Stomach (tissue), 9 donors: ENCODE data around the gene KLHL29. TPM values are rescaled to one million over a fixed set of nuclear protein-coding genes. Genes with fewer than 3 reads are reported as not detected.

ENCODE experiments used
- DNase-seq, 2 donors: peaks; one replicate each; pipeline versions ENCODE4 v3.0.0 to v3.0.0-alpha.2; 2013 to 2019
- H3K27ac ChIP-seq, 5 donors: fragments of 200-600 bp in 4 of 5; sonication (generic) in 4 of 5; one replicate each; pipeline ENCODE4 v1.5.1; 2013 to 2019; ENCODE audit warnings: mild to moderate bottlenecking in 1 of 5, moderate library complexity in 1 of 5
- H3K27me3 ChIP-seq, 3 donors: fragments of 200-600 bp; sonication (generic); one replicate each; pipeline ENCODE4 v1.5.1; 2017 to 2019; ENCODE audit warnings: mixed run types in 1 of 3
- H3K36me3 ChIP-seq, 4 donors: fragments of 200-600 bp; sonication (generic); 1 replicate in 3 of 4; 2 replicates in 1 of 4; pipeline ENCODE4 v1.5.1; 2016 to 2019
- H3K4me1 ChIP-seq, 4 donors: fragments of 200-600 bp; sonication (generic); one replicate each; pipeline ENCODE4 v1.5.1; 2016 to 2019
- H3K4me3 ChIP-seq, 4 donors: fragments of 200-600 bp; sonication (generic) in 3 of 4; one replicate each; pipeline ENCODE4 v1.5.1; 2016 to 2019; ENCODE audit warnings: mild to moderate bottlenecking in 1 of 4
- H3K9me3 ChIP-seq, 4 donors: fragments of 200-600 bp; sonication (generic); one replicate each; pipeline ENCODE4 v1.5.1; 2016 to 2019
- CTCF ChIP-seq, 7 experiments: fragments of 450-650 bp in 4 of 7; fragments of 200-600 bp in 3 of 7; sonication (generic) in 3 of 7; IDR thresholded peaks; one replicate each; pipeline ENCODE4 v1.5.1; 2016 to 2019; ENCODE audit warnings: antibody characterized with exemption in 7 of 7, control low read depth in 2 of 7, mild to moderate bottlenecking in 1 of 7
- EP300 ChIP-seq: sonication (generic); formaldehyde crosslinking; IDR thresholded peaks from one replicate; pipeline ENCODE4 v1.6.1; 2017; ENCODE audit warnings: antibody characterized with exemption
- POLR2A ChIP-seq, 4 donors: fragments of 450-650 bp; IDR thresholded peaks; one replicate each; pipeline ENCODE4 v1.6.1; 2016; ENCODE audit warnings: antibody characterized with exemption in 4 of 4, control low read depth in 2 of 4, mild to moderate bottlenecking in 1 of 4, moderate library complexity in 1 of 4
- POLR2AphosphoS5 ChIP-seq, 3 donors: sonication (generic); formaldehyde crosslinking; IDR thresholded peaks; one replicate each; pipeline ENCODE4 v1.6.1; 2016; ENCODE audit warnings: antibody characterized with exemption in 3 of 3
- WGBS, 5 donors: extraction: QIAGEN DNeasy Blood & Tissue Kit in 3 of 5; methylation state at CpG; one replicate each; pipeline versions ENCODE4 v1.1.5 to v1.1.7; 2013 to 2018; 5-methylcytosine and 5-hydroxymethylcytosine counted together
- intact Hi-C: fragments of 100-400 bp; cut with DNase I; formaldehyde crosslinking; loops from one replicate; pipeline ENCODE4 v1.15.1; 2023; ENCODE audit warnings: low total_unique reads
- polyA plus RNA-seq, 3 donors: library from polyadenylated mRNA; stranded (reverse); fragments of 200-250 nt; gene quantifications; one replicate each; pipeline ENCODE4 v1.2.3, GENCODE V29; 2013
- total RNA-seq, 5 donors: library from RNA; depleted of rRNA; stranded (reverse); fragments of >200 nt; gene quantifications; one replicate each; pipeline versions ENCODE4 v1.1.0 to v1.2.3, GENCODE V29; 2014 to 2016
- donor health status: healthy with polysubstance abuse.
- donor health status: Bipolar disorder and iron deficiency.
- donor health status: healthy.

Gene KLHL29
- total and polyA plus RNA-seq, 8 donors: under 0.01 to 6.6 (median 1.3) TPM

- Histone ChIP-seq H3K4me1 (peaks cover 0 to 8% (median 0%) of the 10 kb centered on the region in 4 donors), H3K27me3 (no peaks in the 10 kb centered on the region), H3K9me3 (no peaks in the 10 kb centered on the region), H3K27ac (peak overlapping the region in 1 of 5 donors; percentile 36), H3K36me3 (no peaks in the 10 kb centered on the region), H3K4me3 (no peak overlapping the region)
- no peak for TF ChIP-seq POLR2AphosphoS5 (IDR thresholded peaks at IDR 0.05)
- TF ChIP-seq EP300: no peak
- no peak for TF ChIP-seq POLR2A (IDR thresholded peaks at IDR 0.05)
- TF ChIP-seq CTCF (IDR thresholded peaks at IDR 0.05): no peak
- WGBS, 5 donors: 81 to 90% (median 84%) methylated on average over 11 of the region's 11 CpGs
- no peak for DNase-seq
- intact Hi-C loops: no loop called here
Observed at GRCh38 chr2:23578964-23579671, 194.1 kb downstream of the KLHL29 start.

- Histone ChIP-seq H3K4me3 (no peak overlapping the region), H3K4me1 (peaks cover 0 to 10% (median 0%) of the 10 kb centered on the region in 4 donors), H3K27me3 (no peaks in the 10 kb centered on the region), H3K27ac (peak overlapping the region in 1 of 5 donors; percentile 36), H3K36me3 (no peaks in the 10 kb centered on the region), H3K9me3 (no peaks in the 10 kb centered on the region)
- no peak for DNase-seq
- WGBS, 5 donors: 81 to 89% (median 84%) methylated on average over 5 of the region's 5 CpGs
- TF ChIP-seq POLR2A (IDR thresholded peaks at IDR 0.05) (no peak), EP300 (no peak), CTCF (IDR thresholded peaks at IDR 0.05) (no peak), POLR2AphosphoS5 (IDR thresholded peaks at IDR 0.05) (no peak)
- intact Hi-C loops: no loop called here
Observed at GRCh38 chr2:23579674-23580073, 194.7 kb downstream of the KLHL29 start.

- intact Hi-C loops: no loop called here
- Histone ChIP-seq H3K4me1 (peaks cover 0 to 24% (median 3%) of the 10 kb centered on the region in 4 donors), H3K9me3 (no peaks in the 10 kb centered on the region), H3K27ac (peak overlapping the region in 4 of 5 donors; percentile 26 to 91 (median 65)), H3K27me3 (no peaks in the 10 kb centered on the region), H3K4me3 (no peak overlapping the region), H3K36me3 (no peaks in the 10 kb centered on the region)
- no peak for TF ChIP-seq EP300
- no peak for TF ChIP-seq POLR2A (IDR thresholded peaks at IDR 0.05)
- no peak for TF ChIP-seq CTCF (IDR thresholded peaks at IDR 0.05)
- TF ChIP-seq POLR2AphosphoS5 (IDR thresholded peaks at IDR 0.05): no peak
- WGBS, 5 donors: 85 to 96% (median 90%) methylated on average over 8 of the region's 8 CpGs
- DNase-seq: no peak
Observed at GRCh38 chr2:23583467-23583866, 198.5 kb downstream of the KLHL29 start.

- DNase-seq: peak in 1 of 2 donors; percentile 44
- WGBS, 5 donors: 80 to 90% (median 84%) methylated on average over 17 of the region's 17 CpGs
- H3K27ac ChIP-seq: peak overlapping the region in 4 of 5 donors; percentile 26 to 91 (median 65)
- no peaks in the 10 kb centered on the region for H3K36me3 ChIP-seq
- no peaks in the 10 kb centered on the region for H3K9me3 ChIP-seq
- TF ChIP-seq POLR2A (IDR thresholded peaks at IDR 0.05) (no peak), CTCF (IDR thresholded peaks at IDR 0.05) (no peak), EP300 (peak; percentile 68), POLR2AphosphoS5 (IDR thresholded peaks at IDR 0.05) (peak in 2 of 3 donors; percentile 43 to 50)
- H3K4me1 ChIP-seq: peaks cover 0 to 31% (median 4%) of the 10 kb centered on the region in 4 donors
- intact Hi-C loops: no loop called here
- H3K4me3 ChIP-seq: no peak overlapping the region
- no peaks in the 10 kb centered on the region for H3K27me3 ChIP-seq
Observed at GRCh38 chr2:23584054-23584745, 199.2 kb downstream of the KLHL29 start.
